ENCODE data around the gene FHIT.

DNA sequence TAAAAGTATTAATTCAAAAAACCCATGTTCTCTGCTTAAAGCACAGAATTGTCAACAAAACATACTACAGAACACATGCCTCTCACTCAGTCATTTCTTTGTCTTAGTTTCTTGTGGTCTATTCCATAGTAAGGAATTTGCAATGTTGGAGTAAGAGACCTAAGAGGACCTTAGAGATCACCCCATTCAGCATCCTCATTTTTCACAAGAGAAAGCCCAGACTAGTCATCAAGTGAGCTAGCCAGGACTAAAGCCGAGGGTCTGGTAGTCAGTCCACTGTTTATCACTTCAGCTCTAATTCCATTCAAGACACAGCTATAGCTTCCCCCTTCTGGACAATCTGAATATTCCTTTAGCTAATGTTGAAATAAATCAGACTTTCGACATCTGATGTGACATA is 601.1 kb downstream of the FHIT start:
- TF ChIP-seq, protein P1, sequence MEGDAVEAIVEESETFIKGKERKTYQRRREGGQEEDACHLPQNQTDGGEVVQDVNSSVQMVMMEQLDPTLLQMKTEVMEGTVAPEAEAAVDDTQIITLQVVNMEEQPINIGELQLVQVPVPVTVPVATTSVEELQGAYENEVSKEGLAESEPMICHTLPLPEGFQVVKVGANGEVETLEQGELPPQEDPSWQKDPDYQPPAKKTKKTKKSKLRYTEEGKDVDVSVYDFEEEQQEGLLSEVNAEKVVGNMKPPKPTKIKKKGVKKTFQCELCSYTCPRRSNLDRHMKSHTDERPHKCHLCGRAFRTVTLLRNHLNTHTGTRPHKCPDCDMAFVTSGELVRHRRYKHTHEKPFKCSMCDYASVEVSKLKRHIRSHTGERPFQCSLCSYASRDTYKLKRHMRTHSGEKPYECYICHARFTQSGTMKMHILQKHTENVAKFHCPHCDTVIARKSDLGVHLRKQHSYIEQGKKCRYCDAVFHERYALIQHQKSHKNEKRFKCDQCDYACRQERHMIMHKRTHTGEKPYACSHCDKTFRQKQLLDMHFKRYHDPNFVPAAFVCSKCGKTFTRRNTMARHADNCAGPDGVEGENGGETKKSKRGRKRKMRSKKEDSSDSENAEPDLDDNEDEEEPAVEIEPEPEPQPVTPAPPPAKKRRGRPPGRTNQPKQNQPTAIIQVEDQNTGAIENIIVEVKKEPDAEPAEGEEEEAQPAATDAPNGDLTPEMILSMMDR (conservative IDR thresholded peaks at IDR 0.05; ENCODE audit: low read depth, low read length) = no peak; the same call in 1 of the 2 replicates
- TF ChIP-seq EZH2 (IDR thresholded peaks at IDR 0.05; ENCODE audit: low read length, unreplicated experiment) = no peak

Data from PC-3 (cell line).